K562 (cell line): ENCODE data around the gene SCYGR5. TPM values are rescaled to one million over a fixed set of nuclear protein-coding genes. Genes with fewer than 3 reads are reported as not detected.

Experiments used
- ATAC-seq: fragments of 200-7000 bp; cut with Tn5 transposase; 3 replicates; pipeline ENCODE4 v1.9.1; 2020; ENCODE audit warnings: moderate library complexity
- BruUV-seq: library from RNA; stranded (reverse); fragments of 400-500 nt; replicated peaks from 2 replicates; lab custom pipeline; 2021; lab: Mats Ljungman, UMichigan
- CTCF ChIA-PET: fragments of 300-600 bp; formaldehyde crosslinking; extraction: SDS; loops from one replicate; lab custom pipeline; 2021; ENCODE audit warnings: low intra/inter-chr PET ratio; lab: Yijun Ruan, JAX
- POLR2A ChIA-PET: fragments of 300-600, 350-650 bp; sonication (Branson Sonifier 250); formaldehyde crosslinking; extraction: SDS; loops from one replicate; lab custom pipeline; 2021; ENCODE audit warnings: antibody characterized with exemption, inconsistent platforms; lab: Yijun Ruan, JAX
- DNase-seq, 4 experiments: peaks; one replicate each; pipeline versions ENCODE4 v3.0.0 to v3.0.0-alpha.2; 2011 to 2018; ENCODE audit warnings: low spot score in 3 of 4, mixed read lengths in 3 of 4; ENCODE audit errors: extremely low read depth in 1 of 4
- FAIRE-seq: peaks from 2 replicates; lab custom pipeline; 2011; peaks lifted over from hg19 to GRCh38; lab: Jason Lieb, UNC
- H2AFZ ChIP-seq: 2 replicates; pipeline ENCODE4 v1.6.0; 2011; ENCODE audit warnings: low read depth, low read length, control low read depth, inconsistent platforms
- H3K27ac ChIP-seq: fragments of 200-600 bp; 3 replicates; pipeline ENCODE4 v1.8.0; 2011; ENCODE audit warnings: low read depth, mild to moderate bottlenecking, control low read depth, inconsistent platforms, low read length, moderate library complexity, mixed read lengths; ENCODE audit errors: extremely low read depth
- H3K27me3 ChIP-seq, 2 experiments: fragments of 300-600 bp in 1 of 2; 2 replicates in 1 of 2; 3 replicates in 1 of 2; pipeline versions ENCODE4 v1.6.0 to v1.8.0; 2011; ENCODE audit warnings: inconsistent platforms in 2 of 2, low read length in 2 of 2, mild to moderate bottlenecking in 1 of 2, mixed read lengths in 1 of 2, moderate library complexity in 1 of 2; ENCODE audit not compliant: control insufficient read depth in 2 of 2, insufficient read depth in 2 of 2
- H3K36me3 ChIP-seq: fragments of 300-600 bp; 3 replicates; pipeline ENCODE4 v1.8.0; 2011; ENCODE audit warnings: mild to moderate bottlenecking, low read length, inconsistent platforms; ENCODE audit not compliant: control insufficient read depth, insufficient read depth
- H3K4me1 ChIP-seq, 2 experiments: fragments of 200-600 bp in 1 of 2; replicated peaks in 1 of 2; 2 replicates in 1 of 2; 3 replicates in 1 of 2; pipeline versions ENCODE4 v1.5.1 to v1.8.0; 2011; ENCODE audit warnings: inconsistent platforms in 2 of 2, low read length in 2 of 2, mild to moderate bottlenecking in 1 of 2, mixed read lengths in 1 of 2, moderate library complexity in 1 of 2; ENCODE audit not compliant: control insufficient read depth in 2 of 2, insufficient read depth in 2 of 2
- H3K4me2 ChIP-seq: 2 replicates; pipeline ENCODE4 v1.6.1; 2011; ENCODE audit warnings: low read length, control low read depth, inconsistent platforms, mixed read lengths; ENCODE audit not compliant: insufficient read depth
- H3K4me3 ChIP-seq: fragments of 200-600 bp; sonication (generic), shearing (Covaris generic); 2 replicates; pipeline ENCODE4 v1.5.1; 2016; ENCODE audit warnings: control low read depth, inconsistent platforms
- H3K79me2 ChIP-seq: fragments of 200-600 bp; 3 replicates; pipeline ENCODE4 v1.8.0; 2011; ENCODE audit warnings: low read length, inconsistent platforms; ENCODE audit not compliant: control insufficient read depth, insufficient read depth
- H3K9ac ChIP-seq, 2 experiments: 2 replicates each; pipeline versions ENCODE4 v1.6.0 to v1.6.1; 2011; ENCODE audit warnings: low read depth in 2 of 2, low read length in 2 of 2, control low read depth in 1 of 2, inconsistent platforms in 1 of 2, mild to moderate bottlenecking in 1 of 2, mixed read lengths in 1 of 2; ENCODE audit not compliant: insufficient read depth in 1 of 2
- H3K9me1 ChIP-seq: one replicate; pipeline ENCODE4 v1.6.0; 2011; ENCODE audit warnings: inconsistent platforms, mild to moderate bottlenecking, low read length, moderate library complexity; ENCODE audit not compliant: control insufficient read depth, insufficient read depth
- H3K9me3 ChIP-seq: replicated peaks from 2 replicates; pipeline ENCODE4 v1.5.1; 2011; ENCODE audit warnings: low read depth, low read length, inconsistent platforms; ENCODE audit not compliant: control insufficient read depth, insufficient read depth
- H4K20me1 ChIP-seq: replicated peaks from 2 replicates; pipeline ENCODE4 v1.6.1; 2011; ENCODE audit warnings: low read length, inconsistent platforms, mixed read lengths; ENCODE audit not compliant: control insufficient read depth, insufficient read depth
- ATF3 ChIP-seq, 2 experiments: fragments of 450-650 bp in 1 of 2; sonication (generic) in 1 of 2; formaldehyde crosslinking in 1 of 2; IDR thresholded peaks in 1 of 2; conservative IDR thresholded peaks in 1 of 2; 2 replicates each; pipeline versions ENCODE4 v1.6.1 to v1.8.1; 2016 to 2023; ENCODE audit warnings: mild to moderate bottlenecking in 2 of 2, moderate library complexity in 2 of 2, inconsistent platforms in 1 of 2, missing genetic modification reagents in 1 of 2
- CEBPG ChIP-seq, 3 experiments: fragments of 200-800 bp in 1 of 3; sonication (Bioruptor generic) in 1 of 3; sonication (generic) in 1 of 3; formaldehyde crosslinking in 1 of 3; IDR thresholded peaks in 2 of 3; conservative IDR thresholded peaks in 1 of 3; 2 replicates each; pipeline versions ENCODE4 v1.6.1 to v1.8.0; 2016 to 2022; ENCODE audit warnings: missing compliant biosample characterization in 2 of 3, missing genetic modification characterization in 2 of 3, mild to moderate bottlenecking in 1 of 3, missing genetic modification reagents in 1 of 3
- ERF ChIP-seq: fragments of 450-650 bp; formaldehyde crosslinking; IDR thresholded peaks from 2 replicates; pipeline ENCODE4 v1.4.0; 2020; ENCODE audit warnings: mild to moderate bottlenecking, mixed read lengths
- FOSL1 ChIP-seq: fragments of 200-800 bp; sonication (Bioruptor generic); conservative IDR thresholded peaks from 2 replicates; pipeline ENCODE4 v1.6.1; 2016; ENCODE audit warnings: missing genetic modification characterization, missing compliant biosample characterization
- JUN ChIP-seq, 2 experiments: sonication (generic) in 1 of 2; formaldehyde crosslinking in 1 of 2; IDR thresholded peaks; 2 replicates each; pipeline versions ENCODE4 v1.6.1 to v1.8.0; 2012 to 2022; ENCODE audit warnings: borderline replicate concordance in 2 of 2, mild to moderate bottlenecking in 2 of 2, improper control_type of control experiment in 1 of 2, low read depth in 1 of 2, low read length in 1 of 2, missing genetic modification reagents in 1 of 2
- JUND ChIP-seq, 2 experiments: IDR thresholded peaks; 2 replicates in 1 of 2; 3 replicates in 1 of 2; pipeline ENCODE4 v1.6.1; 2011; ENCODE audit warnings: borderline replicate concordance in 2 of 2, low read depth in 2 of 2, low read length in 2 of 2, improper control_type of control experiment in 1 of 2, missing biosample characterization in 1 of 2, missing genetic modification characterization in 1 of 2, missing genetic modification reagents in 1 of 2
- NR2C2 ChIP-seq, 2 experiments: fragments of 200-800 bp in 1 of 2; sonication (Bioruptor generic) in 1 of 2; sonication (generic) in 1 of 2; formaldehyde crosslinking in 1 of 2; IDR thresholded peaks; 2 replicates each; pipeline versions ENCODE4 v1.6.1 to v1.8.0; 2016 to 2022; ENCODE audit warnings: mild to moderate bottlenecking in 1 of 2, missing compliant biosample characterization in 1 of 2, missing genetic modification characterization in 1 of 2, missing genetic modification reagents in 1 of 2
- OTX1 ChIP-seq: fragments of 450-650 bp; formaldehyde crosslinking; IDR thresholded peaks from 2 replicates; pipeline ENCODE4 v1.4.0; 2022; ENCODE audit warnings: mild to moderate bottlenecking
- SUPT5H ChIP-seq: fragments of 450-650 bp; IDR thresholded peaks from 2 replicates; pipeline ENCODE4 v1.6.1; 2016
- WGBS: fragments of 100-300 bp; shearing (Covaris generic); methylation state at CpG from one replicate; pipeline ENCODE4 v1.1.6; 2016; ENCODE audit warnings: low coverage, mixed read lengths; ENCODE audit not compliant: insufficient coverage; ENCODE audit errors: missing lambda C conversion rate; 5-methylcytosine and 5-hydroxymethylcytosine counted together
- in situ Hi-C: fragments of 300-500 bp; cut with MboI; formaldehyde crosslinking; loops from 4 replicates; pipeline ENCODE4 v1.15.0; 2018; ENCODE audit warnings: inconsistent platforms, mixed read lengths
- intact Hi-C: fragments of 100-400 bp; cut with micrococcal nuclease; formaldehyde crosslinking; loops from 2 replicates; pipeline ENCODE4 v1.14.2; 2022
- polyA plus RNA-seq, 8 experiments: library from polyadenylated mRNA; depleted of rRNA in 4 of 8; stranded (reverse) in 5 of 8; unstranded in 3 of 8; fragments of >200 nt; fragmentation: Nextera tagmentation in 2 of 8; fragmentation: Illumina TruSeq in 1 of 8; extraction: Ambion mirVana in 2 of 8; extraction: Trizol in 1 of 8; gene quantifications; 2 replicates each; pipeline versions ENCODE4 v1.2.1 to v1.2.3, GENCODE V29; 2011 to 2014; ENCODE audit warnings: inconsistent platforms in 1 of 8, missing spikeins in 1 of 8
- total RNA-seq, 7 experiments: library from RNA; depleted of rRNA in 6 of 7; stranded (reverse); fragments of >200 nt in 6 of 7; fragmentation: Illumina TruSeq in 2 of 7; extraction: Trizol in 2 of 7; gene quantifications; 2 replicates each; pipeline versions ENCODE4 v1.2.1 to v1.2.3, GENCODE V29; 2011 to 2021; ENCODE audit warnings: low replicate concordance in 1 of 7

Gene SCYGR5
- total and polyA plus RNA-seq, 9 of the 15 experiments (the other 6 are each of a cell fraction or from before 2014, with no cell fraction given), result not detected

- WGBS, result 0% methylated on average over 1 of the region's 1 CpG
- no peaks in the 10 kb centered on the region for H3K36me3 ChIP-seq
- no peak overlapping the region for H3K9ac ChIP-seq
- H3K4me1 ChIP-seq, result no peaks in the 10 kb centered on the region
- POLR2A ChIA-PET, result no interaction called here
- ATAC-seq, result no peak
- in situ Hi-C loops (no loop called here), intact Hi-C loops (loop anchor here (5.0 kb wide), 3 partner anchors 173 to 248 kb away; no protein-coding TSS in a partner anchor)
- no peak overlapping the region for H3K4me2 ChIP-seq
- no TSS peak for BruUV-seq
- H4K20me1 ChIP-seq, result no peaks in the 10 kb centered on the region
- no peaks in the 10 kb centered on the region for H3K27me3 ChIP-seq
- H3K27ac ChIP-seq, result no peak overlapping the region
- no peaks in the 10 kb centered on the region for H3K79me2 ChIP-seq
- FAIRE-seq, result no peak
- peak in 3 of 4 experiments; percentile 2 to 6 (median 5) for DNase-seq
- TF ChIP-seq OTX1 (CRISPR knock-in tag) (no peak), SUPT5H (no peak), NR2C2 (CRISPR knock-in tag; IDR thresholded peaks at IDR 0.05) (no peak), NR2C2 (tag; IDR thresholded peaks at IDR 0.05) (0 out of 2 replicates have a peak, but pooled peaks have one; percentile 16), JUND (IDR thresholded peaks at IDR 0.05; ENCODE audit: borderline replicate concordance, low read depth, low read length) (peak; percentile 54; the same call in 1 of the 2 replicates), JUND (tag; IDR thresholded peaks at IDR 0.05; ENCODE audit: borderline replicate concordance, low read depth, low read length) (no peak), ATF3 (IDR thresholded peaks at IDR 0.05) (peak; percentile 73), ATF3 (CRISPR knock-in tag; conservative IDR thresholded peaks at IDR 0.05) (no peak), CEBPG (CRISPR knock-in tag; IDR thresholded peaks at IDR 0.05) (no peak), CEBPG (tag; conservative IDR thresholded peaks at IDR 0.05 in 1 of 2, IDR thresholded peaks at IDR 0.05 in 1 of 2) (0 out of 4 replicates have a peak, but pooled peaks of 1 of the 2 experiments have one; percentile 25), ERF (CRISPR knock-in tag) (no peak), JUN (IDR thresholded peaks at IDR 0.05; ENCODE audit: borderline replicate concordance, low read depth, low read length) (peak; percentile 62), JUN (CRISPR knock-in tag; IDR thresholded peaks at IDR 0.05; ENCODE audit: borderline replicate concordance) (no peak), FOSL1 (tag) (peak; percentile 85)
- H3K9me1 ChIP-seq, result no peaks in the 10 kb centered on the region
- no peak overlapping the region for H2AFZ ChIP-seq
- no peaks in the 10 kb centered on the region for H3K9me3 ChIP-seq
- no peak overlapping the region for H3K4me3 ChIP-seq
- CTCF ChIA-PET, result no interaction called here
Observed at GRCh38 chr2:227655454-227655853, 11.2 kb upstream of the SCYGR5 start.
